HEK293 (cell line): ENCODE measurements around the gene TSPAN9.

Source experiments
- CTCF ChIA-PET: fragments of 350-600 bp; formaldehyde crosslinking; extraction: SDS; loops from one replicate; lab custom pipeline; 2021; ENCODE audit warnings: antibody characterized with exemption; lab: Yijun Ruan, JAX
- POLR2A ChIA-PET: fragments of 300-600 bp; formaldehyde crosslinking; extraction: SDS; loops from one replicate; lab custom pipeline; 2020; ENCODE audit warnings: antibody characterized with exemption, inconsistent platforms; lab: Yijun Ruan, JAX
- H3K27ac ChIP-seq: fragments of 200-500 bp; sonication (Bioruptor generic); 2 replicates; pipeline ENCODE4 v1.5.1; 2014; ENCODE audit warnings: low read depth, low read length, control low read depth, inconsistent platforms; ENCODE audit errors: extremely low read depth
- H3K36me3 ChIP-seq, 2 experiments: fragments of 200-500 bp in 1 of 2; sonication (Bioruptor generic) in 1 of 2; 1 replicate in 1 of 2; 2 replicates in 1 of 2; pipeline ENCODE4 v1.5.1; 2014 to 2017; ENCODE audit warnings: inconsistent platforms in 2 of 2, low read length in 2 of 2; ENCODE audit not compliant: control insufficient read depth in 2 of 2, insufficient read depth in 1 of 2
- H3K4me1 ChIP-seq: fragments of 200-500 bp; sonication (Bioruptor generic); 2 replicates; pipeline ENCODE4 v1.5.1; 2014; ENCODE audit warnings: mild to moderate bottlenecking, low read length, inconsistent platforms; ENCODE audit not compliant: control insufficient read depth, insufficient read depth
- H3K4me3 ChIP-seq: 2 replicates; pipeline ENCODE4 v1.5.1; 2011; ENCODE audit warnings: low read depth, mild to moderate bottlenecking, control low read depth, low read length, moderate library complexity
- H3K9me3 ChIP-seq: fragments of 200-500 bp; sonication (Bioruptor generic); 2 replicates; pipeline ENCODE4 v1.5.1; 2014; ENCODE audit warnings: low read depth, low read length, inconsistent platforms; ENCODE audit not compliant: control insufficient read depth, insufficient read depth
- MYNN ChIP-seq: fragments of 450-650 bp; formaldehyde crosslinking; IDR thresholded peaks from 2 replicates; pipeline ENCODE4 v1.5.1; 2016; ENCODE audit warnings: missing biosample characterization, missing genetic modification characterization, borderline replicate concordance
- PRDM1 ChIP-seq: fragments of 450-650 bp; formaldehyde crosslinking; IDR thresholded peaks from 2 replicates; pipeline ENCODE4; 2016; ENCODE audit warnings: missing biosample characterization, missing genetic modification characterization
- RBAK ChIP-seq: fragments of 450-650 bp; formaldehyde crosslinking; IDR thresholded peaks from 2 replicates; pipeline ENCODE4 v1.5.1; 2016; ENCODE audit warnings: missing biosample characterization, missing genetic modification characterization
- SP2 ChIP-seq: fragments of 450-650 bp; formaldehyde crosslinking; IDR thresholded peaks from 2 replicates; pipeline ENCODE4 v1.5.1; 2016; ENCODE audit warnings: missing biosample characterization, missing genetic modification characterization
- YY2 ChIP-seq: fragments of 450-650 bp; formaldehyde crosslinking; IDR thresholded peaks from 2 replicates; pipeline ENCODE4 v1.5.1; 2016; ENCODE audit warnings: missing biosample characterization, missing genetic modification characterization
- ZIC2 ChIP-seq: fragments of 450-650 bp; formaldehyde crosslinking; IDR thresholded peaks from 2 replicates; pipeline ENCODE4 v1.5.1; 2016; ENCODE audit warnings: missing biosample characterization, missing genetic modification characterization
- ZNF175 ChIP-seq: fragments of 450-650 bp; formaldehyde crosslinking; IDR thresholded peaks from 2 replicates; pipeline ENCODE4 v1.5.1; 2016; ENCODE audit warnings: missing biosample characterization, missing genetic modification characterization
- ZNF19 ChIP-seq: fragments of 450-650 bp; formaldehyde crosslinking; IDR thresholded peaks from 2 replicates; pipeline ENCODE4; 2016; ENCODE audit warnings: missing biosample characterization, missing genetic modification characterization, low read depth
- ZNF223 ChIP-seq: fragments of 450-650 bp; formaldehyde crosslinking; IDR thresholded peaks from 2 replicates; pipeline ENCODE4 v1.5.1; 2016; ENCODE audit warnings: missing biosample characterization, missing genetic modification characterization
- ZNF239 ChIP-seq: fragments of 450-650 bp; formaldehyde crosslinking; IDR thresholded peaks from 2 replicates; pipeline ENCODE4 v1.5.1; 2016; ENCODE audit warnings: missing biosample characterization, missing genetic modification characterization
- ZNF354C ChIP-seq: fragments of 450-650 bp; formaldehyde crosslinking; IDR thresholded peaks from 2 replicates; pipeline ENCODE4 v1.5.1; 2016; ENCODE audit warnings: missing biosample characterization, missing genetic modification characterization, low read depth, borderline replicate concordance
- ZNF366 ChIP-seq: fragments of 450-650 bp; formaldehyde crosslinking; conservative IDR thresholded peaks from 2 replicates; pipeline ENCODE4 v1.5.1; 2016; ENCODE audit warnings: missing biosample characterization, missing genetic modification characterization
- ZNF561 ChIP-seq: fragments of 450-650 bp; IDR thresholded peaks from 2 replicates; pipeline ENCODE4 v1.5.1; 2018; ENCODE audit warnings: missing biosample characterization, missing genetic modification characterization, borderline replicate concordance
- ZNF621 ChIP-seq: fragments of 450-650 bp; formaldehyde crosslinking; IDR thresholded peaks from 2 replicates; pipeline ENCODE4 v1.5.1; 2017; ENCODE audit warnings: missing biosample characterization, missing genetic modification characterization
- ZNF629 ChIP-seq: fragments of 450-650 bp; formaldehyde crosslinking; IDR thresholded peaks from 2 replicates; pipeline ENCODE4 v1.5.1; 2017; ENCODE audit warnings: missing biosample characterization, missing genetic modification characterization
- ZNF660 ChIP-seq: fragments of 450-650 bp; IDR thresholded peaks from 2 replicates; pipeline ENCODE4 v1.5.1; 2018; ENCODE audit warnings: missing biosample characterization, mild to moderate bottlenecking, missing genetic modification characterization
- ZNF777 ChIP-seq: fragments of 450-650 bp; formaldehyde crosslinking; IDR thresholded peaks from 2 replicates; pipeline ENCODE4 v1.5.1; 2017; ENCODE audit warnings: missing biosample characterization, missing genetic modification characterization, borderline replicate concordance
- ZSCAN30 ChIP-seq: fragments of 450-650 bp; IDR thresholded peaks from 2 replicates; pipeline ENCODE4 v1.5.1; 2018; ENCODE audit warnings: missing biosample characterization, mild to moderate bottlenecking, missing genetic modification characterization, moderate library complexity
- ZXDB ChIP-seq: fragments of 450-650 bp; formaldehyde crosslinking; IDR thresholded peaks from 2 replicates; pipeline ENCODE4 v1.5.1; 2016; ENCODE audit warnings: missing biosample characterization, missing genetic modification characterization
- TF ChIP-seq, protein P1 (sequence below): fragments of 450-650 bp; formaldehyde crosslinking; IDR thresholded peaks from 2 replicates; pipeline ENCODE4 v1.5.1; 2017; ENCODE audit warnings: missing biosample characterization, mild to moderate bottlenecking, missing genetic modification characterization, moderate library complexity
- TF ChIP-seq, protein P2 (sequence below): fragments of 450-650 bp; formaldehyde crosslinking; IDR thresholded peaks from 2 replicates; pipeline ENCODE4 v1.5.1; 2016; ENCODE audit warnings: missing biosample characterization, missing genetic modification characterization
- TF ChIP-seq, protein P3 (sequence below): fragments of 450-650 bp; formaldehyde crosslinking; IDR thresholded peaks from 2 replicates; pipeline ENCODE4 v1.5.1; 2016; ENCODE audit warnings: missing biosample characterization, missing genetic modification characterization, borderline replicate concordance
- TF ChIP-seq, protein P4 (sequence below): fragments of 450-650 bp; IDR thresholded peaks from 2 replicates; pipeline ENCODE4 v1.5.1; 2018; ENCODE audit warnings: missing biosample characterization, missing genetic modification characterization
- TF ChIP-seq, protein P5 (sequence below): fragments of 450-650 bp; formaldehyde crosslinking; IDR thresholded peaks from 2 replicates; pipeline ENCODE4 v1.5.1; 2016; ENCODE audit warnings: missing biosample characterization, missing genetic modification characterization, borderline replicate concordance

TSPAN9 gene

DNA sequence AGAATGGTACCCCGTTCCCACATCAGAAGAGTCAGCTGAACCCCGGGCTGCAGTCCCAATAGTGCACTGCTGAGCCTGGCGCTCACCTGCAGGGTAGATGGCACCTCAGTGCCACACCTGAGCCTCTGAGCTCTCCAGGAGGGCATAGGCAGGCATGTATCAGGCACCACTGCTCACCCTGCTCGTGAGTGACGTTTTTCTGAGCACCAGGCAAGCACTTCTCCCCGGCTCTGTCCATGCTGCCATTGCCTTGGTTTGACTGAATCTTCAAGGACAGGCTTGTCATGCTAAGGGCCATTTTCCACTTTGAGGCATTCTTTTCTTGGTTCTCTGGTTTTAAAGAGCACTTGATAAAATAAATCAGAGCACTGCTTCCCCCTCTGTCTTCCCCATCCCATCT lies 252.2 kb downstream of the TSPAN9 start:
- Histone ChIP-seq H3K9me3 (no peaks in the 10 kb centered on the region), H3K4me1 (no peaks in the 10 kb centered on the region)
- TF ChIP-seq ZNF19 (no peak), PRDM1 (no peak), ZNF629 (tag by site-specific recombination) (no peak), ZNF354C (tag by site-specific recombination) (no peak), ZNF561 (no peak), RBAK (tag by site-specific recombination) (no peak), ZNF223 (tag by site-specific recombination) (no peak), ZIC2 (tag by site-specific recombination) (no peak), ZXDB (no peak), ZSCAN30 (tag by site-specific recombination) (no peak), ZNF777 (no peak), ZNF239 (tag by site-specific recombination) (no peak), ZNF660 (tag by site-specific recombination) (no peak), ZNF621 (tag by site-specific recombination) (no peak)
- TF ChIP-seq, protein P1, sequence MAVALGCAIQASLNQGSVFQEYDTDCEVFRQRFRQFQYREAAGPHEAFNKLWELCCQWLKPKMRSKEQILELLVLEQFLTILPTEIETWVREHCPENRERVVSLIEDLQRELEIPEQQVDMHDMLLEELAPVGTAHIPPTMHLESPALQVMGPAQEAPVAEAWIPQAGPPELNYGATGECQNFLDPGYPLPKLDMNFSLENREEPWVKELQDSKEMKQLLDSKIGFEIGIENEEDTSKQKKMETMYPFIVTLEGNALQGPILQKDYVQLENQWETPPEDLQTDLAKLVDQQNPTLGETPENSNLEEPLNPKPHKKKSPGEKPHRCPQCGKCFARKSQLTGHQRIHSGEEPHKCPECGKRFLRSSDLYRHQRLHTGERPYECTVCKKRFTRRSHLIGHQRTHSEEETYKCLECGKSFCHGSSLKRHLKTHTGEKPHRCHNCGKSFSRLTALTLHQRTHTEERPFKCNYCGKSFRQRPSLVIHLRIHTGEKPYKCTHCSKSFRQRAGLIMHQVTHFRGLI (tag by site-specific recombination), result no peak
- TF ChIP-seq, protein P2, sequence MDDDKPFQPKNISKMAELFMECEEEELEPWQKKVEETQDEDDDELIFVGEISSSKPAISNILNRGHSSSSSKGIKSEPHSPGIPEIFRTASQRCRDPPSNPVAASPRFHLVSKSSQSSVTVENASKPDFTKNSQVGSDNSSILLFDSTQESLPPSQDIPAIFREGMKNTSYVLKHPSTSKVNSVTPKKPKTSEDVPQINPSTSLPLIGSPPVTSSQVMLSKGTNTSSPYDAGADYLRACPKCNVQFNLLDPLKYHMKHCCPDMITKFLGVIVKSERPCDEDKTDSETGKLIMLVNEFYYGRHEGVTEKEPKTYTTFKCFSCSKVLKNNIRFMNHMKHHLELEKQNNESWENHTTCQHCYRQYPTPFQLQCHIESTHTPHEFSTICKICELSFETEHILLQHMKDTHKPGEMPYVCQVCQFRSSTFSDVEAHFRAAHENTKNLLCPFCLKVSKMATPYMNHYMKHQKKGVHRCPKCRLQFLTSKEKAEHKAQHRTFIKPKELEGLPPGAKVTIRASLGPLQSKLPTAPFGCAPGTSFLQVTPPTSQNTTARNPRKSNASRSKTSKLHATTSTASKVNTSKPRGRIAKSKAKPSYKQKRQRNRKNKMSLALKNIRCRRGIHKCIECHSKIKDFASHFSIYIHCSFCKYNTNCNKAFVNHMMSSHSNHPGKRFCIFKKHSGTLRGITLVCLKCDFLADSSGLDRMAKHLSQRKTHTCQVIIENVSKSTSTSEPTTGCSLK (tag by site-specific recombination), result no peak
- TF ChIP-seq, protein P3, sequence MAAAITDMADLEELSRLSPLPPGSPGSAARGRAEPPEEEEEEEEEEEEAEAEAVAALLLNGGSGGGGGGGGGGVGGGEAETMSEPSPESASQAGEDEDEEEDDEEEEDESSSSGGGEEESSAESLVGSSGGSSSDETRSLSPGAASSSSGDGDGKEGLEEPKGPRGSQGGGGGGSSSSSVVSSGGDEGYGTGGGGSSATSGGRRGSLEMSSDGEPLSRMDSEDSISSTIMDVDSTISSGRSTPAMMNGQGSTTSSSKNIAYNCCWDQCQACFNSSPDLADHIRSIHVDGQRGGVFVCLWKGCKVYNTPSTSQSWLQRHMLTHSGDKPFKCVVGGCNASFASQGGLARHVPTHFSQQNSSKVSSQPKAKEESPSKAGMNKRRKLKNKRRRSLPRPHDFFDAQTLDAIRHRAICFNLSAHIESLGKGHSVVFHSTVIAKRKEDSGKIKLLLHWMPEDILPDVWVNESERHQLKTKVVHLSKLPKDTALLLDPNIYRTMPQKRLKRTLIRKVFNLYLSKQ, result no peak
- TF ChIP-seq, all 188 proteins: peak for 0
- no peak overlapping the region for H3K27ac ChIP-seq
- ChIA-PET CTCF (no interaction called here), POLR2A (no interaction called here)
- H3K4me3 ChIP-seq, result no peak overlapping the region
- no peaks in the 10 kb centered on the region for H3K36me3 ChIP-seq

DNA sequence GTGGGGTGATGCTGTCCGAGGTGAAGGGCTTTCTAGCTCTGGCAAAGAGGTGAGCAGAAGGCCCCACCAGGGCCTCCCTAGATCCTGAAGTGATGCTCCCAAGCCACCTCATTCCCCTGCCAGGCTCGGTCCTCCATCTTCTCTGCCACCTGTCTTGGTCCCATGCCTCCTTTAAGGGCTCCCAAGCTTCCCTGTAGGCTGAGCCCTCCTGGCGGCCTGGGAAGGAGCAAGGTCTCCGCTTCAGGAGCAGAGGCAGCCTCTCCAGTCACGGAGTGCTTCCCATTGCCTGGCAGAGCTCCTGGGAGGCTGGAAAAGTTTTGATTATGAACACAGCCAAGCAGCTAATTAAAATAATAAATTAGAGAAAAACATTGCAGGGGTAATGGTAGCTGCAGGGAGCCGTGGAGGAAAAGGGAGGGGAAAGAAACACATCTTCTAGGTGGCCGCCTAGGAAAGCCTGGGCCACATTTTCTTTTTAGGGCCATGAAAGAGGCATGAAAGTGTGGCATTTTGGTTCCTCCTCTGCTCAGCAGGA lies 253.9 kb downstream of the TSPAN9 start:
- H3K4me3 ChIP-seq, result no peak overlapping the region
- no peaks in the 10 kb centered on the region for H3K4me1 ChIP-seq
- ChIA-PET CTCF (interaction anchor here (0.9 kb wide), 1 partner anchor 31 kb away, joined by 3 read pairs; no protein-coding TSS in a partner anchor), POLR2A (no interaction called here)
- no peak overlapping the region for H3K27ac ChIP-seq
- H3K9me3 ChIP-seq, result no peaks in the 10 kb centered on the region
- no peaks in the 10 kb centered on the region for H3K36me3 ChIP-seq
- TF ChIP-seq, protein P4, sequence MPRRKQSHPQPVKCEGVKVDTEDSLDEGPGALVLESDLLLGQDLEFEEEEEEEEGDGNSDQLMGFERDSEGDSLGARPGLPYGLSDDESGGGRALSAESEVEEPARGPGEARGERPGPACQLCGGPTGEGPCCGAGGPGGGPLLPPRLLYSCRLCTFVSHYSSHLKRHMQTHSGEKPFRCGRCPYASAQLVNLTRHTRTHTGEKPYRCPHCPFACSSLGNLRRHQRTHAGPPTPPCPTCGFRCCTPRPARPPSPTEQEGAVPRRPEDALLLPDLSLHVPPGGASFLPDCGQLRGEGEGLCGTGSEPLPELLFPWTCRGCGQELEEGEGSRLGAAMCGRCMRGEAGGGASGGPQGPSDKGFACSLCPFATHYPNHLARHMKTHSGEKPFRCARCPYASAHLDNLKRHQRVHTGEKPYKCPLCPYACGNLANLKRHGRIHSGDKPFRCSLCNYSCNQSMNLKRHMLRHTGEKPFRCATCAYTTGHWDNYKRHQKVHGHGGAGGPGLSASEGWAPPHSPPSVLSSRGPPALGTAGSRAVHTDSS (tag by site-specific recombination), result no peak
- TF ChIP-seq ZNF366 (tag by site-specific recombination) (no peak), YY2 (tag by site-specific recombination) (no peak), ZNF777 (no peak), MYNN (tag by site-specific recombination) (no peak), SP2 (tag by site-specific recombination) (no peak), ZNF175 (no peak)
- TF ChIP-seq, protein P2 (tag by site-specific recombination), result no peak
- TF ChIP-seq, protein P5, sequence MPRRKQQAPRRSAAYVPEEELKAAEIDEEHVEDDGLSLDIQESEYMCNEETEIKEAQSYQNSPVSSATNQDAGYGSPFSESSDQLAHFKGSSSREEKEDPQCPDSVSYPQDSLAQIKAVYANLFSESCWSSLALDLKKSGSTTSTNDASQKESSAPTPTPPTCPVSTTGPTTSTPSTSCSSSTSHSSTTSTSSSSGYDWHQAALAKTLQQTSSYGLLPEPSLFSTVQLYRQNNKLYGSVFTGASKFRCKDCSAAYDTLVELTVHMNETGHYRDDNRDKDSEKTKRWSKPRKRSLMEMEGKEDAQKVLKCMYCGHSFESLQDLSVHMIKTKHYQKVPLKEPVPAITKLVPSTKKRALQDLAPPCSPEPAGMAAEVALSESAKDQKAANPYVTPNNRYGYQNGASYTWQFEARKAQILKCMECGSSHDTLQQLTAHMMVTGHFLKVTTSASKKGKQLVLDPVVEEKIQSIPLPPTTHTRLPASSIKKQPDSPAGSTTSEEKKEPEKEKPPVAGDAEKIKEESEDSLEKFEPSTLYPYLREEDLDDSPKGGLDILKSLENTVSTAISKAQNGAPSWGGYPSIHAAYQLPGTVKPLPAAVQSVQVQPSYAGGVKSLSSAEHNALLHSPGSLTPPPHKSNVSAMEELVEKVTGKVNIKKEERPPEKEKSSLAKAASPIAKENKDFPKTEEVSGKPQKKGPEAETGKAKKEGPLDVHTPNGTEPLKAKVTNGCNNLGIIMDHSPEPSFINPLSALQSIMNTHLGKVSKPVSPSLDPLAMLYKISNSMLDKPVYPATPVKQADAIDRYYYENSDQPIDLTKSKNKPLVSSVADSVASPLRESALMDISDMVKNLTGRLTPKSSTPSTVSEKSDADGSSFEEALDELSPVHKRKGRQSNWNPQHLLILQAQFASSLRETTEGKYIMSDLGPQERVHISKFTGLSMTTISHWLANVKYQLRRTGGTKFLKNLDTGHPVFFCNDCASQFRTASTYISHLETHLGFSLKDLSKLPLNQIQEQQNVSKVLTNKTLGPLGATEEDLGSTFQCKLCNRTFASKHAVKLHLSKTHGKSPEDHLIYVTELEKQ (tag by site-specific recombination), result no peak
